Stimulated activated naive CD8-positive, alpha-beta T cell treated with anti-CD3 and anti-CD28 coated beads, Interleukin-15, Interleukin-2, amounts not matched to agents 100 ng/mL and 50 ng/mL, for 24 hours (primary cell): ENCODE results near the gene NAA16.
"Not testable (repeated sequence)": the region's sequence is repeated elsewhere in the genome, so short reads cannot be mapped to it uniquely, and the experiment has no call there.

Experiments used
- H3K27ac Mint-ChIP-seq: one replicate; pipeline ENCODE4 v1.8.0; 2021; ENCODE audit warnings: mild to moderate bottlenecking, mixed read lengths
- H3K27me3 Mint-ChIP-seq: one replicate; pipeline ENCODE4 v1.8.0; 2021; ENCODE audit warnings: mixed read lengths
- H3K36me3 Mint-ChIP-seq: one replicate; pipeline ENCODE4 v1.8.0; 2021; ENCODE audit warnings: low read depth, mixed read lengths
- H3K4me1 Mint-ChIP-seq: one replicate; pipeline ENCODE4 v1.8.0; 2021; ENCODE audit warnings: low read depth, mixed read lengths
- H3K4me3 Mint-ChIP-seq: one replicate; pipeline ENCODE4 v1.8.0; 2021; ENCODE audit warnings: mild to moderate bottlenecking, mixed read lengths
- H3K9me3 Mint-ChIP-seq: one replicate; pipeline ENCODE4 v1.8.0; 2021; ENCODE audit warnings: mixed read lengths

Gene NAA16

GRCh38 chr13:41421983-41422382 is 110.9 kb downstream of the NAA16 start:
- not testable (repeated sequence) for H3K27me3 Mint-ChIP-seq, H3K9me3 Mint-ChIP-seq, H3K36me3 Mint-ChIP-seq, H3K27ac Mint-ChIP-seq, H3K4me3 Mint-ChIP-seq, H3K4me1 Mint-ChIP-seq

- not testable (repeated sequence) for H3K27me3 Mint-ChIP-seq, H3K4me1 Mint-ChIP-seq, H3K9me3 Mint-ChIP-seq, H3K27ac Mint-ChIP-seq, H3K36me3 Mint-ChIP-seq, H3K4me3 Mint-ChIP-seq
Observed at GRCh38 chr13:41423259-41423658, 112.2 kb downstream of the NAA16 start.

DNA sequence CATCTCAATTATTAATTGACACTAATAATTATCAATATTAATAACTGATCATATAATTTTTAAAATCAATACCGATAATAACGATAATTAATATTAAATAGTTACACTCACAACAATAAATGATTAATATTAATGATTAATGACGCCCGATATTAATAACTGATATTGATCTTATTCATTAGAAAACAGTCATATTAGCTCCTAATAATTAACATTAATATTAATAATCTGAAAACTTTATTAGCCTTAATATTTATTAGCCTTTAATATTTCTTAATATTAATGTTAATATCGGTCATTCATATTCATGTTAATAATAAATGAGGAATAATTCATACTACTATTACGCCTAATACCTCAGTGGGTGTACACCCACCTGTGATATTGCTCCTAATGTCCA is 113.6 kb downstream of the NAA16 start:
- not testable (repeated sequence) for H3K4me3 Mint-ChIP-seq, H3K27ac Mint-ChIP-seq, H3K27me3 Mint-ChIP-seq, H3K9me3 Mint-ChIP-seq, H3K36me3 Mint-ChIP-seq, H3K4me1 Mint-ChIP-seq

DNA sequence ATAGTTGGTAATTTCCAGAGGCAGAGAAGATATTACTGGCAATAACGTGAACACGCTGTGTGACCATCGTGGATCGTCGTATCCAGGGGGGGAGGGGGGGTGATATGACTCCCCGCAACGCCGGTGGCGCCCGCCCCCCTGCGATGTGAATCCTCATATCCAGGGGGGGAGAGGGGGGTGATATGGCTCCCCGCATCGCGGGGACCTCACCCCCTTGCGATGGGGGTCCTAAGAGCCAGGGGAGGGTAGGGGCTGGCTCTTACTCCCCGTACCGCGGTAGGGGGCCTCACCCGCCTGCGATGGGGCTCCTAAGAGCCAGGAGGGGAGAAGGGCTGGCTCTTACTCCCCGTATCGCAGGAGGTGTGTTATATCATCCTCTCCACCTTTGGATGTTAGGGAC is 115.0 kb downstream of the NAA16 start:
- Mint-ChIP-seq H3K4me1 (peaks cover 4% of the 10 kb centered on the region), H3K4me3 (no peak overlapping the region), H3K27ac (no peak overlapping the region), H3K36me3 (no peaks in the 10 kb centered on the region), H3K27me3 (peaks cover 3% of the 10 kb centered on the region), H3K9me3 (no peaks in the 10 kb centered on the region)
